ENCODE measurements around the gene SLC2A4RG.

SLC2A4RG gene, protein sequence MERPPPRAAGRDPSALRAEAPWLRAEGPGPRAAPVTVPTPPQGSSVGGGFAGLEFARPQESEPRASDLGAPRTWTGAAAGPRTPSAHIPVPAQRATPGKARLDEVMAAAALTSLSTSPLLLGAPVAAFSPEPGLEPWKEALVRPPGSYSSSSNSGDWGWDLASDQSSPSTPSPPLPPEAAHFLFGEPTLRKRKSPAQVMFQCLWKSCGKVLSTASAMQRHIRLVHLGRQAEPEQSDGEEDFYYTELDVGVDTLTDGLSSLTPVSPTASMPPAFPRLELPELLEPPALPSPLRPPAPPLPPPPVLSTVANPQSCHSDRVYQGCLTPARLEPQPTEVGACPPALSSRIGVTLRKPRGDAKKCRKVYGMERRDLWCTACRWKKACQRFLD

DNA sequence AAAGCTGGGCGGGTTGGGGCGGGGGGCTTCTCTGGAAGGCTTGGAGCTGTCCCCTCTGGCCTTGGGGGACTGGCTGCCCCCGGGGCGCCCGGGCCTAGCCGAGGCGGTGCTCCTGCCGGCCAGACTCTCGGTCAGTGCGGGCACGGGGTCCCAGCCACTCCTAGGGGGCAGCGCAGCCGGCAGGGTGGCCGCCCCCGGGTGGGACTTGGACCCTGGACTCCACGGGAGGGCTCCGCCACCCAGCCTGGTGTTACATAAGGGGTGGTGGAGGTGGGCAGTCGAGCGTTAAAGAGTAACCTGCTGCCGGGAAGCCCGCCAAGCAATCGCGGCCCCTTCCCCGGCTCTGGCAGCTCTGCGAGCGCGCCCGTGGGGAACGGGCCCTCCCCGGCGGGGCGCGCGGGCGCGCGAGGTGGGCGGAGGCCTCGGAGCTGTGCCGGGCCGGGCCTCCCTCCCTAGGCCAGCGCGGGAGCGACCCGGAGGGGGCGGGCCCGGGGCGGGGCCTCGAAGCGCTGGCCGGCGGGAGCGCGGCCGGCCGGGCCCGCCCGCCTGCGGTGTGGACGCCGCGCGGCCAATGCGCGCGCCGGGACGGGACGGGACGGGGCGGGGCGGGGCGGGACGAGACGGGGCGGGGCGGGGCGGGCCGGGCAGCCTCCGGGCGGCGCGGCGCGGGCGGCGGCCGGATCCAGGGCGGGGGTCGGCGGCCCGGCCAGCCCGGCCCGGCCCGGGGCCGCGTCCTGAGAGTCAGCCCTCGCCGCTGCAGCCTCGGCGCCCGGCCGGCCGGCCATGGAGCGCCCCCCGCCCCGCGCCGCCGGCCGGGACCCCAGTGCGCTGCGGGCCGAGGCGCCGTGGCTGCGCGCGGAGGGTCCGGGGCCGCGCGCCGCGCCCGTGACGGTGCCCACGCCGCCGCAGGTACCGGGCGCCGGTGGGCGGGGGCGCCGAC lies at the start of gene SLC2A4RG:
TSS of gene SLC2A4RG (plus strand) at position 647 of the 940 bp plus-strand sequence. CDS start at position 784, 137 bp downstream.
- peak; percentile 100 for DNase-seq

DNA sequence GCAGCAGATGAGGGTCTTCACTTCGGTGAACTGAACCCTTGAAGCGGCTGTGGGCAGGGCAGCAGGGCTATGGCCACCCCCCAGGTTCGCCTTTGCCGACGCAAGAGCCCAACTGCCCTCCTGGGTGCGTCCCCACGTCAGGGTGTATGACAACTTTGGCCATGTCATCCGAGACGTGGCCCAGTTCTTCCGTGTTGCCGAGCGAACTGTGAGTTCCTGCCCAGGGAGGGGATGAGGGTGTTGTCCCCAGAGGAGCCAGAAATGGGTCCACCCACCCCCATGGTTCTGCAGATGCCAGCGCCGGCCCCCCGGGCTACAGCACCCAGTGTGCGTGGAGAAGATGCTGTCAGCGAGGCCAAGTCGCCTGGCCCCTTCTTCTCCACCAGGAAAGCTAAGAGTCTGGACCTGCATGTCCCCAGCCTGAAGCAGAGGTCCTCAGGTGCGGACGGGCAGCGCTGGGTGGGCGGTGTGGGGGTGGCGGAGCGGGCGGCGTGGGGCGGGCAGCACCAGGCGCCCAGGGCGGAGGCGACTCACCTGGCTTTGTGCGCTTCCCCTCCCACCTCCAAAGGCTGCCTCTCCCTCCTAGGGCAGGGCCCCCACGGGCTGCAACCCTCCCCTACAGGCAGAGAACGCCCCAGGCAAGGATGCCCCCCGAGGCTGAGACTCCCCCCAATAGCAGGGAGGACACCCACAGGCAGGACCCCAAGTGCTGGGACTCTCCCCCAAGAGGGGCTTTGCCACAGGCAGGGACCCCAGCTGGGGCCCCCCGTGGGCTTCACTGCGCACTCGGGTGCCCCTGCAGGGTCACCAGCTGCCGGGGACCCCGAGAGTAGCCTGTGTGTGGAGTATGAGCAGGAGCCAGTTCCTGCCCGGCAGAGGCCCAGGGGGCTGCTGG lies 49.3 kb upstream of the SLC2A4RG start:
- no peak for DNase-seq

DNA sequence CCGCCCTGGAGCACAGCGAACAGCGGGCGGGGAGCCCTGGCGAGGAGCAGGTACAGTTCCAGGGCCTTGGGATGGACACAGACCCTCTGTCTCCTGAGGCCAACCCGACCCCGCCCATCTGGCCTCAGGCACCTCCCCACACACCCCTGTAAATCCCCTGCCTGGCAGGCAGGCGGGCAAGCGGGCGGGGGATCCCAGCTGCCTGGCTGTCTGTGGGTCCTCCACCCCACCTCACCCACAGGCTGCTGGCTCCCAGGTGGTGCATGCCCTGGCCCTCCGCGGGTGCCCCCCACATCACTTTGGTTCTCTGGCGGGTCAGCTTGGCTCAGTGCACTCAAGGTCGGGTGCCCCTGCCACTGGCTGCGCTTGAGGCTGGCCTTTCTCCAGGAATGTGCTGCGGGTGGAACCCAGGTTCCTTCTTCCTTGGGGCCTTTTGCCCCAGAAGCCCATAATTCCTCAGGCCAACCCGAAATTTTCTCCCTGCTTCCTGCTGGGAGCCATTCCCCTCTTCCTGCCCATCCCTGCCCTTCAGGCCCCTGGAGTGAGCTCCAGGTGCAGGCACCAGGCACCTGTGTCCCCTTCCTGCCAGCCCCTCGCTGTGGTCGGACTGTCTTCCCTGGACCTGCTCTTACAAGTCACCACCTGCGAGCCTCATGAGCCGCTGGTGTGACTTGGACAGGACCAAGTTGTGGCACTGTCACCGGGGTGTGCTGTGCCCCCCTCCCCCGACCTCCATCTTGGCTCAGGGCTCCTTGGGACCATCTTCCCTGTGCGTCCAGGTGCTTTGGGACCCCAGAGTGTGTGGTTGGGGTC lies 48.5 kb upstream of the SLC2A4RG start:
- no peak for DNase-seq

DNA sequence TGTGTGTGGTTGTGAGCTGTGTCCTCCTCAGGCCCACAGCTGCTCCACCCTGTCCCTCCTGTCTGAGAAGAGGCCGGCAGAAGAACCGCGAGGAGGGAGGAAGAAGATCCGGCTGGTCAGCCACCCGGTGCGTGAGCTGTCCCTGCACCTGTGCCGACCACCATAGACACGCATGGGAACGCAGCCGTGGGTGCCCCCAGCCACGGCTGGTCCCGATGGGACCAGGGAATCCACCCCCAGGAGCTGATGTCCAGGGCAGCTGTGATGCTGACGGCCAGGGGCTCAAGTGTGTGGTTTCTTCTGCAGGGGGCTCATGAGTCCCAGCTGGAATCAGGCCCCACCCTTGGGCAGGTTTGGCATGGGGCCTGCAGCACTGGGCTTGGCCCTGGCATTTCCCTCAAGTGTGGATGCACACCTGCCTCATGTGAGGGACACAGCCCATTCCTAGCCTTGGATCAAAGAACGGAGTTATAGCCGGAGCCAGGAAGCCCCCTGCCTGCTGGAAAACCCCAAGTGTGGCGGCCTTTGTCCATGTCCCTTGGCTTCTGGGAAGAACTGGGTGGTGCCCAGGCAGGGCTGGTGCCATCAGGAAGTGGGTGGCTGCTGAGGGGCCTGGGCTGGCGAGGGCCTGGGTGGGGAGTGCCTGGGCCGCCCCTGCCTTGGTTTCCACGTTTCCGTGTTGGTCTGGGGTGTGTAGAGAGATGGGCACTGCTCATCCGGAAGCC lies 47.7 kb upstream of the SLC2A4RG start:
- DNase-seq: peak; percentile 64

DNA sequence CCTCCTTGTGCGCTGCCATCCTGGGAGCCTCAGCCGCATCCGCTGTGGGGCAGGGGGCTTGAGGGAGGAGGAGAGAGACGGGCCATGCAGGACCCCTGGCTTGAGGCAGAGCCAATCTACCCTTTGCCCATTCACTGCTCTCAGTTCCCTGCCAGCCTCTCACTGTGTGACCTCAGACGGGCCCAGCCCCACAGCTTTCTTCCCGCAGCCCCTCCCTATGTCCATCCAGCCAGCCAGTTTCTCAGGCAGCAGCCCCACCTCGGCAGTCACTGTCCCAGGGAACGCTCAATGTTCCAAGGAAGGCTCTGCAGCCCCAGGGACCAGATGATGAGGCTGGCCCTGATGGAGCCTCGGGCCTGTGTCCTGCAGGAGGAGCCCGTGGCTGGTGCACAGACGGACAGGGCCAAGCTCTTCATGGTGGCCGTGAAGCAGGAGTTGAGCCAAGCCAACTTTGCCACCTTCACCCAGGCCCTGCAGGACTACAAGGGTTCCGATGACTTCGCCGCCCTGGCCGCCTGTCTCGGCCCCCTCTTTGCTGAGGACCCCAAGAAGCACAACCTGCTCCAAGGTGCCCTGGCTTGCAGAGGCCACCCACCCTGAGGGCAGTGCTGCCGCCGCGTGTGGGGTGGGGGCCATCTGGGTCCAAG lies 47.0 kb upstream of the SLC2A4RG start:
- DNase-seq: peak; percentile 86

DNA sequence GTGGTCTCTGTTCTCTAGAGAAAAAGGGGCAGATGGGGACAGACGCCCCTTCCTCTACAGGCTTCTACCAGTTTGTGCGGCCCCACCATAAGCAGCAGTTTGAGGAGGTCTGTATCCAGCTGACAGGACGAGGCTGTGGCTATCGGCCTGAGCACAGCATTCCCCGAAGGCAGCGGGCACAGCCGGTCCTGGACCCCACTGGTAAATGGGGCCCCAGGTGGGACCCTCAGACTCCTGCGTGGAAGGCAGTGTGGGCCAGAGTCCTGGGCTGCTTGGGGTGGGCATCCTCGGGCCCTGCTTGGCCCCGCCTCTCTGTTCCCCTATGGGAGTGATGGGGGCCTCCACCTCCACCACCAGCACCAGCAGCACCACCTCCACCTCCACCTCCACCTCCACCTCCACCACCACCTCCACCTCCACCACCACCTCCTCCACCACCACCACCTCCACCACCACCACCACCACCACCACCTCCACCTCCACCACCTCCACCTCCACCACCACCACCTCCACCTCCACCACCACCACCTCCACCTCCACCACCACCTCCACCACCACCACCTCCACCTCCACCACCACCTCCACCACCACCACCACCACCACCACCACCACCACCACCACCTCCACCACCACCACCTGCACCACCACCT lies 46.4 kb upstream of the SLC2A4RG start:
- peak; percentile 38 for DNase-seq

DNA sequence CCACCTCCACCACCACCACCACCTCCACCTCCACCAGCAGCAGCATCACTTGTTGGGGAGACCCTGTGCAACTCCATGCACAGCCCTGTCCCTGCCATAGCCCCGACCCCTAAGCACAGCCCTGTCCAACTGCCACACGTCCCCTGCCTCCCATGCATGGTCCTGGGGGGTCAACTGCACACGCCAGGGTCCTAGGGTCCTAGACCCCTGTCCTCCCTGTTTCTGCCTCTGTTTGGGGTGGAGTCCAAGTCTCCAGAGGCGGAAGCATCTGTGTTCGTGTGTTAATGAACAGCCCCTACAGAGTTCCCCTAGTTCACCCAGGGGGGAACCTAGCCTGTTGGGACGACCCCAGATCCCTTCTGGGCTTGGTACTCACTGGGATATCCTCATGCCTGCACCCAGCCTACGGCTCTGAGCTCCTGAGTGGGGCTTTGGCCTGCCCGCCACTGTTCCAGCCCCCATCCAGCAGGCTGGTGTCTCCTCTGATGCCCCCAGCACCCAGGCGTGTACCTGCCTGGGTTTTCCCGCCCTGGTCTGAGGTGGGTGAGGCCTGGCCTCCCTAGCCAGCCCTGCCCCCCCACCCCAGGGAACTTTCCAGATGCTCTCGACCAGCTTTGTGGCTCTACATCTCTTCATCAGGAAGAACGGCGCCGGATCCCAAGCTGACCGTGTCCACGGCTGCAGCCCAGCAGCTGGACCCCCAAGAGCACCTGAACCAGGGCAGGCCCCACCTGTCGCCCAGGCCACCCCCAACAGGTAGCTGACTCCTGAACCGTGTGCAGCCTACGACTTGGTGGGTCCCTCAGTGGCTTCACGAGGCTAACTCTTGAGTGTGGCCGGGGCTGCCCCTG lies 45.6 kb upstream of the SLC2A4RG start:
- peak; percentile 24 for DNase-seq

DNA sequence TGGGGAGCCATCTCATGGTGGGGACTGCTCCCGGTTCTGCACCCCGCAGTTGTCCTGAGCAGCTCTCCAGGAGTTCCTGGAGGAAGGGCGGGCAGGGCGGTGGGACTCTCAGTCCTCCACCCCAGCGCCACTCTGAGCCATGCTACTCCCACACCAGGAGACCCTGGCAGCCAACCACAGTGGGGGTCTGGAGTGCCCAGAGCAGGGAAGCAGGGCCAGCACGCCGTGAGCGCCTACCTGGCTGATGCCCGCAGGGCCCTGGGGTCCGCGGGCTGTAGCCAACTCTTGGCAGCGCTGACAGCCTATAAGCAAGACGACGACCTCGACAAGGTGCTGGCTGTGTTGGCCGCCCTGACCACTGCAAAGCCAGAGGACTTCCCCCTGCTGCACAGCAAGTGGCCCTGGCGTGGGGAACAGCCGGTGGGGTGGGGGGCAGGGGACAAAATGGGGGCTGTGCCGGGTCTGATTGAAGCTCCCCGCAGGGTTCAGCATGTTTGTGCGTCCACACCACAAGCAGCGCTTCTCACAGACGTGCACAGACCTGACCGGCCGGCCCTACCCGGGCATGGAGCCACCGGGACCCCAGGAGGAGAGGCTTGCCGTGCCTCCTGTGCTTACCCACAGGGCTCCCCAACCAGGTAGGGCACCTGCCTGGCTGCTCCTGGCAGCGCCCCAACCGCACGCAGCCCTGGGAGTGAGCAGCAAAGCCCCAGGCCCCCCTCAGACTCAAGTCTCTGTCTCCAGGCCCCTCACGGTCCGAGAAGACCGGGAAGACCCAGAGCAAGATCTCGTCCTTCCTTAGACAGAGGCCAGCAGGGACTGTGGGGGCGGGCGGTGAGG lies 44.8 kb upstream of the SLC2A4RG start:
- DNase-seq: no peak

DNA sequence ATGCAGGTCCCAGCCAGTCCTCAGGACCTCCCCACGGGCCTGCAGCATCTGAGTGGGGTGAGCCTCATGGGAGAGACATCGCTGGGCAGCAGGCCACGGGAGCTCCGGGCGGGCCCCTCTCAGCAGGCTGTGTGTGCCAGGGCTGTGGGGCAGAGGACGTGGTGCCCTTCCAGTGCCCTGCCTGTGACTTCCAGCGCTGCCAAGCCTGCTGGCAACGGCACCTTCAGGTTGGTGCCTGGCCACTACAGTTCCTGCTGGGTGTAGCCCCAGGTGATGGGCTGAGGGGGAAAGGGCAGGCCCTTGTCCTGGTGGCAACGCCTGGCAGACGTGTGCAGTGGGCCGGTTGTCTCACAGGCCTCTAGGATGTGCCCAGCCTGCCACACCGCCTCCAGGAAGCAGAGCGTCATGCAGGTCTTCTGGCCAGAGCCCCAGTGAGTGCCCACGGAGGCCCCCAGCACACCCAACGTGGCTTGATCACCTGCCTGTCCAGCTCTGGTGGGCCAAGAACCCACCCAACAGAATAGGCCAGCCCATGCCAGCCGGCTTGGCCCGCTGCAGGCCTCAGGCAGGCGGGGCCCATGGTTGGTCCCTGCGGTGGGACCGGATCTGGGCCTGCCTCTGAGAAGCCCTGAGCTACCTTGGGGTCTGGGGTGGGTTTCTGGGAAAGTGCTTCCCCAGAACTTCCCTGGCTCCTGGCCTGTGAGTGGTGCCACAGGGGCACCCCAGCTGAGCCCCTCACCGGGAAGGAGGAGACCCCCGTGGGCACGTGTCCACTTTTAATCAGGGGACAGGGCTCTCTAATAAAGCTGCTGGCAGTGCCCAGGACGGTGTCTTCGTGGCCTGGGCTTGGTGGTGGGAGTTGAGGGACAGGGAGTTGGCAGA lies 43.9 kb upstream of the SLC2A4RG start:
- DNase-seq: peak; percentile 53

DNA sequence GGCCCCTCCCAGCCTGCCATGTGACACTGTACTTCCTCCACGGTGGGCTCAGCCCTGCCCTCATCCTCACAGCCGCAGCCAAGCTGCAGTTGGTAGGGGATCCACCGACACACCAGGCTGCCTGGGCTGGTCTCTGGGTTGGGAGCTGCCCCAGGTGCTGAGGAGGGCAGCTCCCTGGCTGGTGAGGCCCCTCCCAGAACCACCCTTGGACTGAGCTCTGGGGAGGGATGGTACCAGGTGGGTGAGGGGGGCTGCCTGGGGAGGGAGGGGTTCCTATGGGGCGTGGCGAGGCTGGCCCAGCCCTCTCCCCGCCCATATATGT lies 43.3 kb upstream of the SLC2A4RG start:
- peak; percentile 71 for DNase-seq

DNA sequence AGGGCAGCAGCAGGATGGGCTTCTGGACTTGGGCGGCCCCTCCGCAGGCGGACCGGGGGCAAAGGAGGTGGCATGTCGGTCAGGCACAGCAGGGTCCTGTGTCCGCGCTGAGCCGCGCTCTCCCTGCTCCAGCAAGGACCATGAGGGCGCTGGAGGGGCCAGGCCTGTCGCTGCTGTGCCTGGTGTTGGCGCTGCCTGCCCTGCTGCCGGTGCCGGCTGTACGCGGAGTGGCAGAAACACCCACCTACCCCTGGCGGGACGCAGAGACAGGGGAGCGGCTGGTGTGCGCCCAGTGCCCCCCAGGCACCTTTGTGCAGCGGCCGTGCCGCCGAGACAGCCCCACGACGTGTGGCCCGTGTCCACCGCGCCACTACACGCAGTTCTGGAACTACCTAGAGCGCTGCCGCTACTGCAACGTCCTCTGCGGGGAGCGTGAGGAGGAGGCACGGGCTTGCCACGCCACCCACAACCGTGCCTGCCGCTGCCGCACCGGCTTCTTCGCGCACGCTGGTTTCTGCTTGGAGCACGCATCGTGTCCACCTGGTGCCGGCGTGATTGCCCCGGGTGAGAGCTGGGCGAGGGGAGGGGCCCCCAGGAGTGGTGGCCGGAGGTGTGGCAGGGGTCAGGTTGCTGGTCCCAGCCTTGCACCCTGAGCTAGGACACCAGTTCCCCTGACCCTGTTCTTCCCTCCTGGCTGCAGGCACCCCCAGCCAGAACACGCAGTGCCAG lies 42.8 kb upstream of the SLC2A4RG start, which contains the start of gene TNFRSF6B:
TSS of gene TNFRSF6B (plus strand) at position 25 of the 729 bp plus-strand sequence. CDS start at position 141, 116 bp downstream.
- no peak for DNase-seq

DNA sequence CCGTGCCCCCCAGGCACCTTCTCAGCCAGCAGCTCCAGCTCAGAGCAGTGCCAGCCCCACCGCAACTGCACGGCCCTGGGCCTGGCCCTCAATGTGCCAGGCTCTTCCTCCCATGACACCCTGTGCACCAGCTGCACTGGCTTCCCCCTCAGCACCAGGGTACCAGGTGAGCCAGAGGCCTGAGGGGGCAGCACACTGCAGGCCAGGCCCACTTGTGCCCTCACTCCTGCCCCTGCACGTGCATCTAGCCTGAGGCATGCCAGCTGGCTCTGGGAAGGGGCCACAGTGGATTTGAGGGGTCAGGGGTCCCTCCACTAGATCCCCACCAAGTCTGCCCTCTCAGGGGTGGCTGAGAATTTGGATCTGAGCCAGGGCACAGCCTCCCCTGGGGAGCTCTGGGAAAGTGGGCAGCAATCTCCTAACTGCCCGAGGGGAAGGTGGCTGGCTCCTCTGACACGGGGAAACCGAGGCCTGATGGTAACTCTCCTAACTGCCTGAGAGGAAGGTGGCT lies 42.2 kb upstream of the SLC2A4RG start:
- DNase-seq: peak; percentile 86

DNA sequence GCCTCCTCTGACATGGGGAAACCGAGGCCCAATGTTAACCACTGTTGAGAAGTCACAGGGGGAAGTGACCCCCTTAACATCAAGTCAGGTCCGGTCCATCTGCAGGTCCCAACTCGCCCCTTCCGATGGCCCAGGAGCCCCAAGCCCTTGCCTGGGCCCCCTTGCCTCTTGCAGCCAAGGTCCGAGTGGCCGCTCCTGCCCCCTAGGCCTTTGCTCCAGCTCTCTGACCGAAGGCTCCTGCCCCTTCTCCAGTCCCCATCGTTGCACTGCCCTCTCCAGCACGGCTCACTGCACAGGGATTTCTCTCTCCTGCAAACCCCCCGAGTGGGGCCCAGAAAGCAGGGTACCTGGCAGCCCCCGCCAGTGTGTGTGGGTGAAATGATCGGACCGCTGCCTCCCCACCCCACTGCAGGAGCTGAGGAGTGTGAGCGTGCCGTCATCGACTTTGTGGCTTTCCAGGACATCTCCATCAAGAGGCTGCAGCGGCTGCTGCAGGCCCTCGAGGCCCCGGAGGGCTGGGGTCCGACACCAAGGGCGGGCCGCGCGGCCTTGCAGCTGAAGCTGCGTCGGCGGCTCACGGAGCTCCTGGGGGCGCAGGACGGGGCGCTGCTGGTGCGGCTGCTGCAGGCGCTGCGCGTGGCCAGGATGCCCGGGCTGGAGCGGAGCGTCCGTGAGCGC lies 41.6 kb upstream of the SLC2A4RG start:
- DNase-seq: no peak

DNA sequence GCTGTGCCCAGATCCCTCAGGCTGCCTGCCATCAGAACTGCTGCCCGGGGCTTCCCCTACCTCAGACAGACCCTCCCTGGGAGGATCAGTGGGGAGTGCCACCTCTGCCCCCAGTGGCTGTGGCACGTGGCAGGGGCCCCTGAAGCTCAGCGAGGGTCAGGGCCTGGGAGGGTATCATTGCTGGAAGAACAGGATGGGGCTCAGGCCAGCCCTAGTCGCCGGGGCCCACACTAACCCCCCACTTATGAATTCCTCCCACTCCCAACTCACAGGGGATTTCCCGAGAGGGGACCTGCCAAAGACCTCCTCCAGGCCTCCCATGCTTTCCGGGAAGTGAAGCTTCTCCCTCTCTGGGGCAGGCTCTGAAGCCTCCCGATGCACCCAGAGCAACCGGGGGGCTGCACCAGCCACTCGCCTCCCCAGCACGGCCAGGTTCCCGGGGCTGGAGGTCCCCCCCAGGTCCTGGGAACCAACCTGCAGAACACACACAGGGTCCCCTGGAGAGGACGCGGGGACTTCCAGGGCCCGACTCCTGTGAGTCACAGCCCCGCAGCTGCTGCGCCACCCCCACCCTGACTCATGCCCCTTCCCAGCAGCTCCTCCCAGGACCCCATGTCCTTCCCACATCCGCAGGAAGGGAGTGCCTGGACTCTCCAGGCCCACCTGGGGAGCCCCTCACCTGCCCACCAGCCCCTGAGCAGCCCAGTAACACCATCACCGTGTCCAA lies 40.7 kb upstream of the SLC2A4RG start:
- peak; percentile 99 for DNase-seq
